ENCODE measurements around the gene CHST9.

The CHST9 gene

GRCh38 chr18:27008575-27008974, 176.5 kb downstream of the CHST9 start:
- H3K9ac ChIP-seq: no peak overlapping the region
- H2AFZ ChIP-seq (ENCODE audit: low read depth): no peak overlapping the region
- H3K4me2 ChIP-seq: no peak overlapping the region
- no peaks in the 10 kb centered on the region for H3K4me1 ChIP-seq (ENCODE audit: low read depth, poor library complexity, severe bottlenecking)
- no peak for TF ChIP-seq CTCF (conservative IDR thresholded peaks at IDR 0.05; ENCODE audit: low read depth, low read length)
- no peaks in the 10 kb centered on the region for H3K79me2 ChIP-seq (ENCODE audit: insufficient read depth, low read depth)
- H3K27me3 ChIP-seq (ENCODE audit: insufficient read depth, low read depth): no peaks in the 10 kb centered on the region
- H3K36me3 ChIP-seq (ENCODE audit: insufficient read depth): no peaks in the 10 kb centered on the region
- H3K4me3 ChIP-seq (IDR thresholded peaks at IDR 0.05; ENCODE audit: insufficient read depth, low read depth, low read length): no peak overlapping the region
- no peak overlapping the region for H3K27ac ChIP-seq
- no peaks in the 10 kb centered on the region for H4K20me1 ChIP-seq (ENCODE audit: insufficient read depth)

GRCh38 chr18:27007880-27008279, 177.2 kb downstream of the CHST9 start:
- H2AFZ ChIP-seq (ENCODE audit: low read depth): no peak overlapping the region
- TF ChIP-seq CTCF (conservative IDR thresholded peaks at IDR 0.05; ENCODE audit: low read depth, low read length): no peak
- H4K20me1 ChIP-seq (ENCODE audit: insufficient read depth): no peaks in the 10 kb centered on the region

GRCh38 chr18:27005589-27005988, 179.5 kb downstream of the CHST9 start:
- H3K4me2 ChIP-seq: no peak overlapping the region
- no peaks in the 10 kb centered on the region for H3K36me3 ChIP-seq (ENCODE audit: insufficient read depth)
- no peaks in the 10 kb centered on the region for H4K20me1 ChIP-seq (ENCODE audit: insufficient read depth)
- no peak overlapping the region for H2AFZ ChIP-seq (ENCODE audit: low read depth)
- TF ChIP-seq CTCF (conservative IDR thresholded peaks at IDR 0.05; ENCODE audit: low read depth, low read length): peak; percentile 53
- H3K27ac ChIP-seq: no peak overlapping the region
- H3K4me3 ChIP-seq (IDR thresholded peaks at IDR 0.05; ENCODE audit: insufficient read depth, low read depth, low read length): no peak overlapping the region
- H3K9ac ChIP-seq: no peak overlapping the region
- no peaks in the 10 kb centered on the region for H3K79me2 ChIP-seq (ENCODE audit: insufficient read depth, low read depth)
- H3K4me1 ChIP-seq (ENCODE audit: low read depth, poor library complexity, severe bottlenecking): no peaks in the 10 kb centered on the region
- H3K27me3 ChIP-seq (ENCODE audit: insufficient read depth, low read depth): no peaks in the 10 kb centered on the region

More at GRCh38 chr18:27007880-27008279, 177.2 kb downstream of the CHST9 start:
- H3K27me3 ChIP-seq (ENCODE audit: insufficient read depth, low read depth): no peaks in the 10 kb centered on the region
- no peak overlapping the region for H3K4me2 ChIP-seq
- H3K4me3 ChIP-seq (IDR thresholded peaks at IDR 0.05; ENCODE audit: insufficient read depth, low read depth, low read length): no peak overlapping the region
- H3K4me1 ChIP-seq (ENCODE audit: low read depth, poor library complexity, severe bottlenecking): no peaks in the 10 kb centered on the region
- H3K79me2 ChIP-seq (ENCODE audit: insufficient read depth, low read depth): no peaks in the 10 kb centered on the region
- H3K27ac ChIP-seq: no peak overlapping the region
- no peak overlapping the region for H3K9ac ChIP-seq
- H3K36me3 ChIP-seq (ENCODE audit: insufficient read depth): no peaks in the 10 kb centered on the region

- Histone ChIP-seq H3K4me2 (no peak overlapping the region), H2AFZ (ENCODE audit: low read depth) (no peak overlapping the region), H3K36me3 (ENCODE audit: insufficient read depth) (no peaks in the 10 kb centered on the region), H3K4me3 (IDR thresholded peaks at IDR 0.05; ENCODE audit: insufficient read depth, low read depth, low read length) (no peak overlapping the region), H3K4me1 (ENCODE audit: low read depth, poor library complexity, severe bottlenecking) (no peaks in the 10 kb centered on the region), H3K79me2 (ENCODE audit: insufficient read depth, low read depth) (no peaks in the 10 kb centered on the region), H3K27ac (no peak overlapping the region), H3K27me3 (ENCODE audit: insufficient read depth, low read depth) (no peaks in the 10 kb centered on the region), H3K9ac (no peak overlapping the region), H4K20me1 (ENCODE audit: insufficient read depth) (no peaks in the 10 kb centered on the region)
- TF ChIP-seq CTCF (conservative IDR thresholded peaks at IDR 0.05; ENCODE audit: low read depth, low read length): 0 out of 2 replicates have a peak, but pooled peaks have one; percentile 24
Measured at GRCh38 chr18:27004056-27004829, 180.9 kb downstream of the CHST9 start.
